GM19438 (cell line): ENCODE results near the gene PATJ.
"Not testable (repeated sequence)": the region's sequence is repeated elsewhere in the genome, so short reads cannot be mapped to it uniquely, and the experiment has no call there.

ENCODE experiments used
- ATAC-seq: cut with Tn5 transposase; IDR thresholded peaks from one replicate; pipeline ENCODE4 v1.9.1; 2021; ENCODE audit warnings: low read depth; ENCODE audit not compliant: unreplicated experiment

PATJ gene

DNA sequence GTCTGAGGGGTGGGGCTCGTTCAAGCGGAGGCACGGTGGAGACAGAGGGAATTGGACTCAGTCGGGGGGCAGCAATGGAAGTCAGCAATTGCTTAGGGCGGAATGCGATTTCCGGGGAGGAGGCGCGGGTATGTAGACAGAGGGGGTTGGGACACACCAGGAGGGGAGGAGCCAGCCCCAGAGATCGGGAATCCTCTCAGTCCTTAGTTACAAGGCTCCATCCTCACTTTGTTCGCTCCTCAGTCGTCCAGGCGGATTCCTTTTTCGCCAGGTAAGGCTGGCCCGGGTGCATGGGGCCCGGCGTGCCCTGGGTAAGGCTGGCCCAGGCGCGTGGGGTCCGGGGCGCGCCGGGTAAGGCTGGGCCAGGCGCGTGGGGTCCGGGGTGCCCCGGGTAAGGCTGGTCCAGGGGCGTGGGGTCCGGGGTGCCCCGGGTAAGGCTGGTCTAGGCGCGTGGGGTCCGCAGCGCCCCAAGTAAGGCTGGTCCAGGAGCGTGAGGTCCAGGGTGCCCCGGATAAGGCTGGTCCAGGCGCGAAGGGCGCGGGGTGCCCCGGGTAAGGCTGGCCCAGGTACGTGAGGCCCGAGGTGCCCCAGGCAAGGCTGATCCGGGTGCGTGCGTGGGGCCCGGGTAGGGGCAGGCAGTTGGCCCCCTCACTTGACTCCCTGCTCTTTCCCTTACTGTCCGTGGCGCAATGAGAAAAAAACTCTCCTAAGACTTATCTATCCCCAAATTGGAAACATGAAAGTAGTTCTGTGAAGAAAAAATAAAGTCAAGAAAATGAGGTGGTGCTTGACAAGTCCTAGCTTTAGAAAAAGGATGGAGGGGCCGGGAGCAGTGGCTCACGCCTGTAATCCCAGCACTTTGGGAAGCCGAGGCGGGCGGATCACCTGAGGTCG, 452.6 kb downstream of the PATJ start, which contains the start of gene L1TD1:
TSS of gene L1TD1 (plus strand) at position 199 of the 894 bp plus-strand sequence. CDS start 11,780 bp downstream, outside the sequence.
- no peak for ATAC-seq

DNA sequence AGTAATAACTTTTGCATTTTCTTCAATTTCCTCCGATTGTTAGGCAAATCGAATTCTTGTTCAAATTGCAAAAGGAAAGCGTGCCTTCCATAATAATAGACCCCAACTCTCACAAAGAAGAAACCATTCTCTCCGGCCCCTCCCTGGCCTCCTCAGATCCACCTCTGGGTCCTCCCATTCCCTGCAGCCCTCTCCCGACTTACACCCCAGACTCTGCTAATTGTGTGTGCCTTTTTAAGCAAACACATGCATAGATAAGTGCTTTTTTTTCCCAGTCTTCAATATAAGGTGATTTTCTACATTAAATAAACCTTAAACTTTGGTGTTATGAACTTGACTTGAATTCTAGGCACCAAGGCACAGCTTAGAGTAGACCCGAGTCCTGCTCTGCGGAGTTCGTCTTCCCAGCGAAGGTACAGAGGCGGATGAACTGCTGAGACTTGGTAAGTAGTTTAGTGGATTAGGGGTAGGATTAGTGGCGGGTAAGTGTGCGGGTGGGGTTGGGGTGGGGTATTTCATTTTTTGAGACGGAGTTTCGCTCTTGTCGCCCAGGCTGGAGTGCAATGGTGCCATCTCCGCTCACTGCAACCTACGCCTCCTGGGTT, 453.9 kb downstream of the PATJ start:
- ATAC-seq, result no peak

GRCh38 chr1:62198069-62198780, 455.9 kb downstream of the PATJ start:
- ATAC-seq, result no peak

- no peak for ATAC-seq
Observed at GRCh38 chr1:62198781-62199125, 456.5 kb downstream of the PATJ start.

DNA sequence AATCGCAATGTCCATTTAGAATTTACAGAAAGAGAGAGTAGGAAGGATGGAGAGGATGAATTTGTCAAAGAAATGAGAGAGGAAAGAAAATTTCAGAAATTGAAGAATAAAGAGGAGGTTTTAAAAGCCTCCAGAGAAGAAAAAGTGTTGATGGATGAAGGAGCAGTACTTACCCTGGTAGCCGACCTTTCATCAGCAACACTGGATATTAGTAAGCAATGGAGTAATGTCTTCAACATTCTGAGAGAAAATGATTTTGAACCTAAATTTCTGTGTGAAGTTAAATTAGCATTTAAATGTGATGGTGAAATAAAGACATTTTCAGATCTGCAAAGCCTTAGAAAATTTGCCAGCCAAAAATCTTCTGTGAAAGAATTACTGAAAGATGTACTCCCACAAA, 464.9 kb downstream of the PATJ start:
- no peak for ATAC-seq

- no peak for ATAC-seq
Observed at GRCh38 chr1:62208087-62208486, 465.8 kb downstream of the PATJ start.

DNA sequence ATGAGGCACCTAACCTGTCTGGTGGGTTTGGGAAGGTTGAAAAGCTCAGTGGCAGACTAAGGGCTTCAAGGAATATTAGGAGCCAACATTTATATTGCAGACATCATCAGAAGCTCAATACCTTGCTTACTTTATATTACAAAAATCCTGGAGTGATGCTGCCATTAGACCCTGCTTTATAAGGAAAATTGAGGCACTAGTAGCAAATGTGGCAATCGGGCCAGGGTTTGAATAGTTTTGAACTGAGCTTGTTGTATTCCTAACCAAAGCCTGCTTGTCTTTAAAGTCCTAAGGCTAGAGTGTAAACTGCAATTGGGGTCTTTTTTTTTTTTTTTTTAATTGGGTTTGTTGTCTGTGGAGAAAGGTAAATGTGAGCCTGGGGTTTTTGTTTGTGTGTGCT, 466.7 kb downstream of the PATJ start:
- ATAC-seq, result no peak

- no peak for ATAC-seq
Observed at GRCh38 chr1:62209931-62210595, 467.8 kb downstream of the PATJ start.

DNA sequence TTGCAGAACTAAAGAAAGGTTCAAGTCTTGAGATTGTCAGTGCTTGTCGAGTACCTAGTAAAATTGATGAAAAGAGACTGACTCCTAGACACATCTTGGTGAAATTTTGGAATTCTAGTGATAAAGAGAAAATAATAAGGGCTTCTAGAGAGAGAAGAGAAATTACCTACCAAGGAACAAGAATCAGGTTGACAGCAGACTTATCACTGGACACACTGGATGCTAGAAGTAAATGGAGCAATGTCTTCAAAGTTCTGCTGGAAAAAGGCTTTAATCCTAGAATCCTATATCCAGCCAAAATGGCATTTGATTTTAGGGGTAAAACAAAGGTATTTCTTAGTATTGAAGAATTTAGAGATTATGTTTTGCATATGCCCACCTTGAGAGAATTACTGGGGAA, 468.7 kb downstream of the PATJ start:
- ATAC-seq, result no peak

GRCh38 chr1:62212411-62212810, 470.1 kb downstream of the PATJ start:
- no peak for ATAC-seq

GRCh38 chr1:62213075-62213914, 471.0 kb downstream of the PATJ start:
- no peak for ATAC-seq

GRCh38 chr1:62218604-62219003, 476.3 kb downstream of the PATJ start:
- ATAC-seq, result no peak

- not testable (repeated sequence) for ATAC-seq
Observed at GRCh38 chr1:62220456-62220855, 478.2 kb downstream of the PATJ start.

- no peak for ATAC-seq
Observed at GRCh38 chr1:62221171-62221570, 478.9 kb downstream of the PATJ start.

- no peak for ATAC-seq
Observed at GRCh38 chr1:62222321-62222720, 480.0 kb downstream of the PATJ start.

GRCh38 chr1:62224182-62224581, 481.9 kb downstream of the PATJ start:
- no peak for ATAC-seq

DNA sequence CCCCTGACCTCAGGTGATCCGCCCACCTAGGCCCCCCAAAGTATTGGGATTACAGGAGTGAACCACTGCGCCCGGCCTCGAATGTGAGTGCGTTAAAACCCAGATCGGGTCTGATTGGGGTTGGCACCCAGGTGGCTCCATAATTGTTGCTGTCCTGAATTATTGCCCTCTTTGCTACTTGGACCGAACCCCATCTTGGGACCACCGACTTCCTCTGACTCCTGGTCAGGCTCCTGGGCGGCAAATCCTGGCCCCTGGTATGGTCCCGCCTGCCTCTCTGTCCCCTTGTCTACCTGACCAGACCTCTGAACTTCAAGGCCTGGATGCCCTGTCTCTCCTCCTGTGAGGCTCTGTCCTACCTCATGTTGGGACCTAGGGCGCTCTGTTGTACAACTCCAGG, 485.2 kb downstream of the PATJ start:
- no peak for ATAC-seq
